Tibial nerve (tissue), 4 donors: Measurements from ENCODE around the gene CAMTA1.

Experiments
- EP300 ChIP-seq, 2 donors: sonication (generic); formaldehyde crosslinking; IDR thresholded peaks; one replicate each; pipeline ENCODE4 v1.6.1; 2017; ENCODE audit warnings: antibody characterized with exemption in 2 of 2, mild to moderate bottlenecking in 1 of 2
- POLR2A ChIP-seq, 2 donors: fragments of 450-650 bp; IDR thresholded peaks; one replicate each; pipeline ENCODE4 v1.6.1; 2017; ENCODE audit warnings: antibody characterized with exemption in 2 of 2, mild to moderate bottlenecking in 2 of 2, moderate library complexity in 2 of 2
- TF ChIP-seq, protein P1 (sequence below), 5 experiments: fragments of 200-600 bp in 3 of 5; fragments of 450-650 bp in 2 of 5; sonication (generic) in 3 of 5; IDR thresholded peaks; one replicate each; pipeline ENCODE4 v1.5.1; 2016 to 2019; ENCODE audit warnings: antibody characterized with exemption in 5 of 5, mild to moderate bottlenecking in 3 of 5, moderate library complexity in 2 of 5

DNA sequence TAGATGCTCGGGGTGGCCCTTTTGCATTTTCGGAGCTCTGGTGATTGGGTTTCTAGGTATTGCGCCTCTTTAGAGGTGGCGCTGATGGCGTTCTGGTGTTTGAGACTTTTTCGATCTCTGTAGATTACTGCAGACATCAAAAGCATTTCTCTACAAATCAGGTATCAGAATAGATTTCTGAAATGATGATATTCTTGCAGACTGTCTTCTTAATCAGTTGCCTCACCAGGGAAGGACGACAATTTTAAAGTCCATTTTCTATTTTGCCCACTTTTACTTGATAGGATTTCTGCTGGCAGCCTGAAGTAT, 920.6 kb downstream of the CAMTA1 start:
- TF ChIP-seq, protein P1, sequence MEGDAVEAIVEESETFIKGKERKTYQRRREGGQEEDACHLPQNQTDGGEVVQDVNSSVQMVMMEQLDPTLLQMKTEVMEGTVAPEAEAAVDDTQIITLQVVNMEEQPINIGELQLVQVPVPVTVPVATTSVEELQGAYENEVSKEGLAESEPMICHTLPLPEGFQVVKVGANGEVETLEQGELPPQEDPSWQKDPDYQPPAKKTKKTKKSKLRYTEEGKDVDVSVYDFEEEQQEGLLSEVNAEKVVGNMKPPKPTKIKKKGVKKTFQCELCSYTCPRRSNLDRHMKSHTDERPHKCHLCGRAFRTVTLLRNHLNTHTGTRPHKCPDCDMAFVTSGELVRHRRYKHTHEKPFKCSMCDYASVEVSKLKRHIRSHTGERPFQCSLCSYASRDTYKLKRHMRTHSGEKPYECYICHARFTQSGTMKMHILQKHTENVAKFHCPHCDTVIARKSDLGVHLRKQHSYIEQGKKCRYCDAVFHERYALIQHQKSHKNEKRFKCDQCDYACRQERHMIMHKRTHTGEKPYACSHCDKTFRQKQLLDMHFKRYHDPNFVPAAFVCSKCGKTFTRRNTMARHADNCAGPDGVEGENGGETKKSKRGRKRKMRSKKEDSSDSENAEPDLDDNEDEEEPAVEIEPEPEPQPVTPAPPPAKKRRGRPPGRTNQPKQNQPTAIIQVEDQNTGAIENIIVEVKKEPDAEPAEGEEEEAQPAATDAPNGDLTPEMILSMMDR (IDR thresholded peaks at IDR 0.05) = no peak
- TF ChIP-seq POLR2A (IDR thresholded peaks at IDR 0.05) = no peak
- TF ChIP-seq EP300 (IDR thresholded peaks at IDR 0.05) = no peak
